Right lobe of liver (tissue), 4 donors: ENCODE data around the gene HSPG2.
A peak's percentile ranks its signal among the peaks of the same experiment; 100 is the strongest.

Source experiments
- CTCF ChIP-seq, 4 donors: fragments of 200-600 bp in 3 of 4; fragments of 450-650 bp in 1 of 4; IDR thresholded peaks; one replicate each; pipeline versions ENCODE4 v1.5.1 to v1.8.0; 2016 to 2022; ENCODE audit warnings: antibody characterized with exemption in 4 of 4, mild to moderate bottlenecking in 2 of 4
- POLR2A ChIP-seq: fragments of 450-650 bp; IDR thresholded peaks from one replicate; pipeline ENCODE4 v1.6.1; 2017; ENCODE audit warnings: antibody characterized with exemption, mild to moderate bottlenecking
- donor health status: DM: no; HTN: no; CAD: no.
- donor health status: DM: no; HTN: no; CAD: no.
- donor health status: DM: no; HTN: yes; CAD: no.

- TF ChIP-seq POLR2A: peak; percentile 52
- no peak for TF ChIP-seq CTCF (IDR thresholded peaks at IDR 0.05)
Observed at GRCh38 chr1:21937372-21938121, 437 bp upstream of the HSPG2 start.
